ENCODE measurements around the gene SLC25A23.

- TF ChIP-seq POLR2A (IDR thresholded peaks at IDR 0.05) (no peak), CTCF (IDR thresholded peaks at IDR 0.05) (no peak)
Observed at GRCh38 chr19:6498294-6499036, 38.9 kb upstream of the SLC25A23 start.

Measured in ovary (tissue), 3 donors.